ENCODE data around the gene CRLF1.

Gene CRLF1

DNA sequence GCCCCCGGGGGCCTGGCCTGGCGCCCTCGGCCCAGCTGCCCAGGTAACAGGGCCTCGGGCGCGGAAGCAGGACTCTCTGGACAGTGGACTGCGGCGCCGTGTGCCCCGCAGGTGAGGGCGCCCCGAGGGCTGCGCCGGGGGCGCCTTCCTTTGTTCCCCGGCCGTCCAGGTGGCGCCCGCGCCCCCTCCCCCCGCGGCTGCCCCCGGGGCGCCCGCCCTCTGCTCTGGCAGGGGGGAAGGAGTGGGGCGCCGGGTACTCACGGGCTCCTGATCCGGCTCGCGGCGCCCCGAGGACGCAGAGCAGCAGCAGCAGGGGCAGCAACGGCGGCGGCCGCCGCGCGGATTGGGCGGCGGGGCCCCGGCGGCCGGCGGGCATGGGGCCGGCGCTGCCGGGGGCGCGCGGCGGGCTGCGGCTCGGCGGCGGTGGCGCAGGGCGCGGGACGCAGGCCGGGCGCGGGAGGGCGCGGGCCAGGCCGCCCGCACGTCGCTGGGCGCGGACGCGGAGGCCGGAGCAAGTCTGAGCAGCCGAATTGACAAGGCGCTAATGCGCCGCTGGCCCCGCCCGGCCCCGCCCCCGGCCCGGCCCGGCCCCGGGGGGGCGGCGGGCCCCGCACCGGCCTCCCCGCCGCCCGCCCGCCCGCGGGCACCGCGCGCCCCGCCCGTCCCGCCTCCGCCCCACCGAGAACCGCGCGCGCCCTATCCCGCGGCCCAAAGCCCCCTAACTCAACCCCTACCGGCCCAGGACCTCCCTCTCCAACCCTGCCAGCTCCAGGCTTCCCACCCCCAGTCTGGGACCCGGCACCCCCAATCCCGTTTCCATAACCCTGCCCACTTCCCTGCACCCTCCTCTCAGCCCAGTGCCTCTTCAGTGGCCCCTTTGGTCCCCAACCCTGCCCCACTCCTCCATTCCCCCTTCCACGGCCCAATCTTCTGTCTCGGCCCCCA lies at the start of gene CRLF1:
CRLF1 (minus strand) TSS at position 519 of the 945 bp plus-strand sequence; CDS start at position 376, 143 bp downstream.
- DNase-seq = no peak

DNA sequence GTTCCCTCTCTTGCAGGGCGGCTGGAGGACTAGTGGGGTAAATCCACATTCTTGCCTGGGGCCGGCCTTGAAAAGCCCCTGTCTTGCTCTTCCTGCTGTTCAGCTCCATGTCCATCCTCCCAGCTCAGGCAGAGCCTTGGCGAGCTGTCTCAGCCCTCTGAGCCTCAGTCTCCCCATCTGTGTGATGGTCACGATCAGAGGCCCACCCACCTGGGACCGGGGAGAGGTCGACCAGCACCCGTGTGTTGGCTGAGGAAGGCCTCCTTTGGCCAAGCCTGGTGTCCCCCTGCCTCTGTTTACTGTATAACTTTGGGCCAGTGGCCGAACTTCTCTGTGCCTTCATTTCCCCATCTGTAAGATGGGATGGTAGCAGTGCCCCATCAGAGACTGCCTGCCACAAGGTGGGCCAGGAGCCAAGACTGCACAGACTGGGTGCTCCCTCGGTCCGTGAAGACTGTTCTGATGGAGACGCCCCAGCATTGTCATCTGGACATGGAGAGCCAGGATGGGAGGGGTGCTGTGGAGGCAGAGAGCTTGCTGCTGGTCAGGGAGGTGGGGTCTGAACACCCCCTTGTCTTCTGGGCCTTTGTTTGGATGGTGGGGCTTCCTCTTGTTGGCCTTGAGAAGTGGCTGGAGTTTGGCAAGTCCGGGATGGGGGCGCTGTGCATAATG lies 48.7 kb upstream of the CRLF1 start:
- TF ChIP-seq POLR2A (IDR thresholded peaks at IDR 0.05; ENCODE audit: low read length) (no peak), GATA1 (IDR thresholded peaks at IDR 0.05; ENCODE audit: low read depth, low read length) (no peak)
- DNase-seq = no peak

More for the DNA sequence above, at the start of gene CRLF1:
- TF ChIP-seq POLR2A (IDR thresholded peaks at IDR 0.05; ENCODE audit: low read length) (no peak), GATA1 (IDR thresholded peaks at IDR 0.05; ENCODE audit: low read depth, low read length) (no peak)

- no peak for DNase-seq
- TF ChIP-seq GATA1 (IDR thresholded peaks at IDR 0.05; ENCODE audit: low read depth, low read length) = no peak
- TF ChIP-seq POLR2A (IDR thresholded peaks at IDR 0.05; ENCODE audit: low read length) = no peak
Measured at GRCh38 chr19:18654469-18654868, 47.9 kb upstream of the CRLF1 start.

DNA sequence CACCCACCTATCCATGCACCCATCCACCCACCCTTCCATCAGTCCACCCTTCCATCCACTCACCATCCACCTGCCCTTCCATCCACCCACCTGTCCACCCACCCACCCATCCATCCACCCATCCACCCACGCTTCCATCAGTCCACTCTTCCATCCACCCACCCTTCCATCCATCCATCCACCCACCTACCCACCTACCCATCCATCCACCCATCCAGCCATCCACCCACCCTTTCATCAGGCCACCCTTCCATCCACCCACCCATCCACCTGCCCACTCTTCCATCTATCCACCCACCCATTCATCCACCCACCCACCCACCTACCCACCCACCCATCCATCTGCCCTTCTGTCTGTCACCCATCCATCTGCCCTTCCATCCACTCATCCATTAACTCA lies 47.3 kb upstream of the CRLF1 start:
- TF ChIP-seq GATA1 (IDR thresholded peaks at IDR 0.05; ENCODE audit: low read depth, low read length) = no peak
- TF ChIP-seq POLR2A (IDR thresholded peaks at IDR 0.05; ENCODE audit: low read length) = no peak
- no peak for DNase-seq

DNA sequence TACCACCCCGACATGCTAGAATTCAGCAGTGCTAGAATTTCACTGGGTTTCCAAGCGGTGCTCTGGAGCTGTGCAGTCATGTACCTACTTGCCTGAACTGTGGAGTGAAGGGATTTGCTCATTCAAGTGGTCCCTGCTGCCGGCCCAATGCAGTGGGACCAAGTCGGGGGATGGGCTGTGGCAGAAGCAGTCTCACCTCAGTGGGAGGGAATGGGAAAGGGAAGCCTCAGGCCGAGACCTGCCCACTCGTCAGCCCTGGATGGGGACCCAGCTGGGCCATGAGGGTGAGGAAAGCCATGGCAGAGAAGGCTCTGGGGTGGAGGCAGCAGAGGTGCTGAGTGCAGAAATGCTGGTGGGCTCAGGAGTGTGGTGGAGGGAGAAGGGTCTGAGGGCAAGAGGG lies 45.1 kb upstream of the CRLF1 start:
- no peak for DNase-seq
- no peak for TF ChIP-seq GATA1 (IDR thresholded peaks at IDR 0.05; ENCODE audit: low read depth, low read length)
- no peak for TF ChIP-seq POLR2A (IDR thresholded peaks at IDR 0.05; ENCODE audit: low read length)

DNA sequence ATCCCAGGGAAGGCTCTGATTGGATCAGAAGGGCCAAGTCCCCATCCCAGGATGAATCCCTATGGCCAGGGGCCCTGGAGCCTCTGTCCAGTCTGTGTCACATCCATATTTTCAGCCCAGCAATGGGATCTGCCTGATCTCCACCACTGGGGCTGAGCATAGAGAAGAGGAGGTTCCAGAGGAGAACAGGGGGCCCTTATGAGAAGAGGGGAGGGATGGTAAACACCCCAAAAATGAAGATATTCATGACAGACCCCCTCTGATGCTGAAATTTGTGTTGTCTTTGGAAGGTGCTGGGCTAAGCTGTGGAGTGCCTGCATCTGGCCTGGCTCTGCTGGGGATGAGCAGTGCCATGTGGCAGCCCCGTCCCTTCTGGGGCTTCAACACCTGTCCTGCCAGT lies 44.7 kb upstream of the CRLF1 start:
- TF ChIP-seq GATA1 (IDR thresholded peaks at IDR 0.05; ENCODE audit: low read depth, low read length) (no peak), POLR2A (IDR thresholded peaks at IDR 0.05; ENCODE audit: low read length) (no peak)
- DNase-seq = no peak

GRCh38 chr19:18650468-18651041 lies 44.0 kb upstream of the CRLF1 start:
- no peak for DNase-seq
- TF ChIP-seq POLR2A (IDR thresholded peaks at IDR 0.05; ENCODE audit: low read length) = no peak
- no peak for TF ChIP-seq GATA1 (IDR thresholded peaks at IDR 0.05; ENCODE audit: low read depth, low read length)

GRCh38 chr19:18650021-18650390 lies 43.4 kb upstream of the CRLF1 start:
- DNase-seq = no peak
- TF ChIP-seq GATA1 (IDR thresholded peaks at IDR 0.05; ENCODE audit: low read depth, low read length) (no peak), POLR2A (IDR thresholded peaks at IDR 0.05; ENCODE audit: low read length) (no peak)

DNA sequence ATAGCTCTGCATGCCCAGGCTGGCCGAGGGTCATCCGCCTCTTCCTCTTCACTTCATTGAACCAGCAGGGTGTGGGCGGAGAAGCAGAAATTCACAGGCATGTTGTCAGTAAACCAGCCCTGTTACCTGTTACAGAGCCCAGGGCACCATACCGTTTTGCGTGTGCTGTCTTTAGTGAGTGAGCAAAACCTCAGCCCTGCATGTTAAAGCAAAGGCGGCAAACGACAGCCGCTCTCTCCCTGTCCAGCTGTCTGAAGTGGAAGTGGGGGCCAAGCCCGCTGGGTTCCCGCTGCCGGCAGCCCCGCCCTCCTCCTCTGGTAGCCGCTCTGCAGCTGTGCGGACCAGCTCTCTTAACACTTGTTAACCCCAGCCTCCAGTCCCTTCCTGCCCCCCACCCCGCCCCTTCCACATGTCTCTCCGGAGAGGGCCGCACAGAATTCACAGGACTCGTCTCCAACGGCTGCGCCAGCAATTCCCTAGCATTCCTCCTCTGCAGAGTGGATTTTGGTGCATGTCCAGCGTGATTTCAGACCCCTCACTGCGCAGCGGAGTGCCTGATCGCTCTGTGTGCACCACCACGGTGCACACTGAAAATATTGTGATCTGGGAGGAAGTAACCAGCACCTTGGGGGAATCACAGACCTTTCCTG lies 42.9 kb upstream of the CRLF1 start:
- no peak for DNase-seq
- TF ChIP-seq POLR2A (IDR thresholded peaks at IDR 0.05; ENCODE audit: low read length) = no peak
- TF ChIP-seq GATA1 (IDR thresholded peaks at IDR 0.05; ENCODE audit: low read depth, low read length) = no peak

- DNase-seq = no peak
- TF ChIP-seq POLR2A (IDR thresholded peaks at IDR 0.05; ENCODE audit: low read length) = no peak
- no peak for TF ChIP-seq GATA1 (IDR thresholded peaks at IDR 0.05; ENCODE audit: low read depth, low read length)
Measured at GRCh38 chr19:18648973-18649315, 42.3 kb upstream of the CRLF1 start.

DNA sequence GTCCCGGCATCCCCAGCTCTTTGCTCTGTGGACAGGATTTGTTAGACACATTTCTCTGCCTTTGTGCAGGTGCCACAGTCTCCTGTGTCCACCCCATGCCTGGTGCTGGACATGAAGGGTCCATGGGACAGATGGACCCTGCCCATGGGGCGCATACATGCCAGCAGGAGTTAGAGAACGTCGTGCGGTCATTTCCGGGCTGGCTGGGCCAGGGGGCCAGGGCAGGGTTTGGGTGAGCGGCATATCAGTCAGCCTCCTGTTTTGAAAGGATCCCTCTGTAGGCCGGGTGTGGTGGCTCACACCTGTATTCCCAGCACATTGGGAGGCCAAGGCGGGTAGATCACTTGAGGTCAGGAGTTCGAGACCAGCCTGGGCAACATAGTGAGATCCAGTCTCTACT lies 41.2 kb upstream of the CRLF1 start:
- TF ChIP-seq POLR2A (IDR thresholded peaks at IDR 0.05; ENCODE audit: low read length) (no peak), GATA1 (IDR thresholded peaks at IDR 0.05; ENCODE audit: low read depth, low read length) (no peak)
- no peak for DNase-seq

GRCh38 chr19:18647371-18647767 lies 40.8 kb upstream of the CRLF1 start:
- TF ChIP-seq GATA1 (IDR thresholded peaks at IDR 0.05; ENCODE audit: low read depth, low read length) = no peak
- TF ChIP-seq POLR2A (IDR thresholded peaks at IDR 0.05; ENCODE audit: low read length) = no peak
- no peak for DNase-seq

- DNase-seq = no peak
Measured at GRCh38 chr19:18646535-18647370, 40.2 kb upstream of the CRLF1 start.

More at GRCh38 chr19:18646535-18647370, 40.2 kb upstream of the CRLF1 start:
- no peak for TF ChIP-seq POLR2A (IDR thresholded peaks at IDR 0.05; ENCODE audit: low read length)
- no peak for TF ChIP-seq GATA1 (IDR thresholded peaks at IDR 0.05; ENCODE audit: low read depth, low read length)

Data from erythroblast (primary cell).